ENCODE results near the gene SEL1L3. TPM values are rescaled to one million over a fixed set of nuclear protein-coding genes. Genes with fewer than 3 reads are reported as not detected.

The SEL1L3 gene
- total and polyA plus RNA-seq, 9 of the 15 experiments (the other 6 are each of a cell fraction or from before 2014, with no cell fraction given) = 10.0 to 44.3 (median 21.6) TPM

DNA sequence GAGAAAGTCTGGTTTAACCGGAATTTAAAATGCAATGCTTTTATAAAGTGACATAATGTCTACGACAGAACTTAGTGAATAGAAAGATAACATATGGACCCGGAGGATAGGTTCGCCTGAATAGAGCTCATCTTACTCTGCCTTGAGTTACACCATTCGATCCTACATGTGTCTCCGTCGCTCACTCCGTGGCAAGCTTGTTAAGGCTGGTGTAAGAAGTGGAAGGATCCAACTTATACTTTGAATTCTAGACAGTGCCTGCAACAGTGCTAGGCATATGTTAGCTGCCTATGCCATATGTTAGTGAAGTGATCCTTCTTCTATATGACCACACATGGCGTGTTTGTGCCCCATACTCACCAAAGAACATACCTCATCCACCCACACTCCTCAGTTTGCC, 50.9 kb downstream of the SEL1L3 start:
- ATAC-seq (no peak), FAIRE-seq (no peak), DNase-seq (ENCODE audit: extremely low read depth in 1 of 4, low spot score in 3 of 4) (no peak)
- Histone ChIP-seq H4K20me1 (replicated peaks; ENCODE audit: control insufficient read depth, insufficient read depth, low read length) (no peaks in the 10 kb centered on the region), H3K36me3 (ENCODE audit: control insufficient read depth, insufficient read depth, low read length) (peaks cover 6% of the 10 kb centered on the region; the same call in 2 of the 3 replicates), H3K4me3 (no peak overlapping the region), H3K27ac (ENCODE audit: extremely low read depth, low read depth, low read length) (no peak overlapping the region), H3K9me3 (replicated peaks; ENCODE audit: control insufficient read depth, insufficient read depth, low read depth, low read length) (no peaks in the 10 kb centered on the region), H3K9me1 (ENCODE audit: control insufficient read depth, insufficient read depth, low read length) (no peaks in the 10 kb centered on the region), H3K9ac (ENCODE audit: insufficient read depth in 1 of 2, low read depth in 2 of 2, low read length in 2 of 2) (no peak overlapping the region), H3K27me3 (ENCODE audit: control insufficient read depth in 2 of 2, insufficient read depth in 2 of 2, low read length in 2 of 2) (no peaks in the 10 kb centered on the region), H3K79me2 (ENCODE audit: control insufficient read depth, insufficient read depth, low read length) (no peaks in the 10 kb centered on the region), H3K4me1 (replicated peaks in 1 of 2; ENCODE audit: control insufficient read depth in 2 of 2, insufficient read depth in 2 of 2, low read length in 2 of 2) (no peaks in the 10 kb centered on the region), H3K4me2 (ENCODE audit: insufficient read depth, low read length) (no peak overlapping the region), H2AFZ (ENCODE audit: low read depth, low read length) (no peak overlapping the region)
- TF ChIP-seq ILK (tag; IDR thresholded peaks at IDR 0.05; ENCODE audit: borderline replicate concordance, low read depth) (no peak), ZNF121 (CRISPR knock-in tag; conservative IDR thresholded peaks at IDR 0.05) (no peak), HNRNPL (IDR thresholded peaks at IDR 0.05; ENCODE audit: low read depth, low read length) (no peak), SRSF1 (IDR thresholded peaks at IDR 0.05; ENCODE audit: low read depth, low read length) (no peak)
- TF ChIP-seq, protein P1, sequence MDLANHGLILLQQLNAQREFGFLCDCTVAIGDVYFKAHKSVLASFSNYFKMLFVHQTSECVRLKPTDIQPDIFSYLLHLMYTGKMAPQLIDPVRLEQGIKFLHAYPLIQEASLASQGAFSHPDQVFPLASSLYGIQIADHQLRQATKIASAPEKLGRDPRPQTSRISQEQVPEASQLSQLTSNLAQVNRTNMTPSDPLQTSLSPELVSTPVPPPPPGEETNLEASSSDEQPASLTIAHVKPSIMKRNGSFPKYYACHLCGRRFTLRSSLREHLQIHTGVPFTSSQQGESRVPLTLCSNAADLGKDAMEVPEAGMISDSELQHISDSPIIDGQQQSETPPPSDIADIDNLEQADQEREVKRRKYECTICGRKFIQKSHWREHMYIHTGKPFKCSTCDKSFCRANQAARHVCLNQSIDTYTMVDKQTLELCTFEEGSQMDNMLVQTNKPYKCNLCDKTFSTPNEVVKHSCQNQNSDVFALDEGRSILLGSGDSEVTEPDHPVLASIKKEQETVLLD (IDR thresholded peaks at IDR 0.05) = no peak
- TF ChIP-seq, protein P2, sequence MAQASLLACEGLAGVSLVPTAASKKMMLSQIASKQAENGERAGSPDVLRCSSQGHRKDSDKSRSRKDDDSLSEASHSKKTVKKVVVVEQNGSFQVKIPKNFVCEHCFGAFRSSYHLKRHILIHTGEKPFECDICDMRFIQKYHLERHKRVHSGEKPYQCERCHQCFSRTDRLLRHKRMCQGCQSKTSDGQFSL (CRISPR knock-in tag; IDR thresholded peaks at IDR 0.05) = no peak
- TF ChIP-seq, protein P2 (tag; IDR thresholded peaks at IDR 0.05) = no peak
- TF ChIP-seq, protein P3, sequence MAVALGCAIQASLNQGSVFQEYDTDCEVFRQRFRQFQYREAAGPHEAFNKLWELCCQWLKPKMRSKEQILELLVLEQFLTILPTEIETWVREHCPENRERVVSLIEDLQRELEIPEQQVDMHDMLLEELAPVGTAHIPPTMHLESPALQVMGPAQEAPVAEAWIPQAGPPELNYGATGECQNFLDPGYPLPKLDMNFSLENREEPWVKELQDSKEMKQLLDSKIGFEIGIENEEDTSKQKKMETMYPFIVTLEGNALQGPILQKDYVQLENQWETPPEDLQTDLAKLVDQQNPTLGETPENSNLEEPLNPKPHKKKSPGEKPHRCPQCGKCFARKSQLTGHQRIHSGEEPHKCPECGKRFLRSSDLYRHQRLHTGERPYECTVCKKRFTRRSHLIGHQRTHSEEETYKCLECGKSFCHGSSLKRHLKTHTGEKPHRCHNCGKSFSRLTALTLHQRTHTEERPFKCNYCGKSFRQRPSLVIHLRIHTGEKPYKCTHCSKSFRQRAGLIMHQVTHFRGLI (CRISPR knock-in tag; IDR thresholded peaks at IDR 0.05) = no peak
- TF ChIP-seq, protein P4, sequence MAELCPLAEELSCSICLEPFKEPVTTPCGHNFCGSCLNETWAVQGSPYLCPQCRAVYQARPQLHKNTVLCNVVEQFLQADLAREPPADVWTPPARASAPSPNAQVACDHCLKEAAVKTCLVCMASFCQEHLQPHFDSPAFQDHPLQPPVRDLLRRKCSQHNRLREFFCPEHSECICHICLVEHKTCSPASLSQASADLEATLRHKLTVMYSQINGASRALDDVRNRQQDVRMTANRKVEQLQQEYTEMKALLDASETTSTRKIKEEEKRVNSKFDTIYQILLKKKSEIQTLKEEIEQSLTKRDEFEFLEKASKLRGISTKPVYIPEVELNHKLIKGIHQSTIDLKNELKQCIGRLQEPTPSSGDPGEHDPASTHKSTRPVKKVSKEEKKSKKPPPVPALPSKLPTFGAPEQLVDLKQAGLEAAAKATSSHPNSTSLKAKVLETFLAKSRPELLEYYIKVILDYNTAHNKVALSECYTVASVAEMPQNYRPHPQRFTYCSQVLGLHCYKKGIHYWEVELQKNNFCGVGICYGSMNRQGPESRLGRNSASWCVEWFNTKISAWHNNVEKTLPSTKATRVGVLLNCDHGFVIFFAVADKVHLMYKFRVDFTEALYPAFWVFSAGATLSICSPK (IDR thresholded peaks at IDR 0.05; ENCODE audit: borderline replicate concordance) = no peak
- ChIA-PET POLR2A (interaction anchor here (0.6 to 0.8 kb wide), 2 partner anchors 10 to 47 kb away, joined by 3 to 4 read pairs; no protein-coding TSS in a partner anchor), CTCF (ENCODE audit: low intra/inter-chr PET ratio) (no interaction called here)
- intact Hi-C loops (cut with micrococcal nuclease) (no loop called here), in situ Hi-C loops (cut with MboI) (no loop called here)
- WGBS (ENCODE audit: insufficient coverage, low coverage, missing lambda C conversion rate) = 86% methylated on average over 9 of the region's 9 CpGs
- BruUV-seq (replicated peaks) = no TSS peak
